Subcutaneous abdominal adipose tissue (tissue), 5 donors: ENCODE data around the gene CNTFR.

ENCODE experiments used
- H3K27ac ChIP-seq: one replicate; pipeline ENCODE4 v1.7.0; 2013; ENCODE audit warnings: low read depth, mild to moderate bottlenecking, inconsistent platforms, low read length, moderate library complexity
- H3K27me3 ChIP-seq, 5 donors: one replicate each; pipeline ENCODE4 v1.7.0; 2013; ENCODE audit warnings: low read length in 5 of 5, inconsistent platforms in 1 of 5; ENCODE audit not compliant: control insufficient read depth in 5 of 5, insufficient read depth in 4 of 5
- H3K36me3 ChIP-seq, 5 donors: one replicate each; pipeline ENCODE4 v1.7.0; 2013; ENCODE audit warnings: low read length in 5 of 5; ENCODE audit not compliant: control insufficient read depth in 5 of 5, insufficient read depth in 5 of 5
- H3K4me1 ChIP-seq, 5 donors: one replicate each; pipeline ENCODE4 v1.7.0; 2013; ENCODE audit warnings: low read length in 5 of 5, mild to moderate bottlenecking in 3 of 5, moderate library complexity in 1 of 5; ENCODE audit not compliant: control insufficient read depth in 5 of 5, insufficient read depth in 5 of 5
- H3K4me3 ChIP-seq, 5 donors: one replicate each; pipeline ENCODE4 v1.7.0; 2013; ENCODE audit warnings: low read length in 5 of 5, low read depth in 1 of 5
- H3K9ac ChIP-seq, 5 donors: one replicate each; pipeline ENCODE4 v1.7.0; 2013; ENCODE audit warnings: low read length in 5 of 5, mild to moderate bottlenecking in 4 of 5, moderate library complexity in 3 of 5
- H3K9me3 ChIP-seq, 5 donors: one replicate each; pipeline ENCODE4 v1.7.0; 2013; ENCODE audit warnings: low read length in 5 of 5; ENCODE audit not compliant: control insufficient read depth in 5 of 5
- donor health status: healthy.
- donor health status: healthy.
- donor health status: healthy.
- donor health status: healthy.
- donor health status: healthy.

Gene CNTFR

GRCh38 chr9:34510497-34511468 is 78.7 kb downstream of the CNTFR start:
- Histone ChIP-seq H3K9me3 (no peaks in the 10 kb centered on the region), H3K9ac (no peak overlapping the region), H3K4me3 (no peak overlapping the region), H3K36me3 (no peaks in the 10 kb centered on the region), H3K27me3 (no peaks in the 10 kb centered on the region), H3K4me1 (peaks cover 0 to 25% (median 4%) of the 10 kb centered on the region in 5 donors), H3K27ac (no peak overlapping the region)

DNA sequence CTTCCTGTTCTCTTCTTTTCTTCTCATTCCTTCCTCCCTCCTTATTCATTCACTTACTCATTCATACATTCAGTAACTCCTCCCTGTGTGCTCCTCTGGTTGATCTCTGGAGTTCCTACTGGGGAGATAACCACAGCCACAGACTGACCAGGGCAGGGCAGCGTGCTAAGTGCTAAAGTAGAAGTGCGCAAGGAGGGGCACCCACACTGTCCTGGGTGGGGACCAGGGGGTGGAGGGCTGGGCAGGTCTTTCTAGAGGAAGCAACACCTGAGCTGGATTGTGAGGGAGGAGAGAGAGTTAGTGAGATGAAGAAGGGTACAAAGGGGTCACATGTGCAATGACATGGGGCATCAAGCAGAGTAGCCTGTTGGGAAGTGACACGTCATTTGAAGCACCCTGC is 80.6 kb downstream of the CNTFR start:
- Histone ChIP-seq H3K4me1 (peaks cover 0 to 25% (median 4%) of the 10 kb centered on the region in 5 donors), H3K4me3 (no peak overlapping the region), H3K27ac (no peak overlapping the region), H3K9me3 (no peaks in the 10 kb centered on the region), H3K27me3 (no peaks in the 10 kb centered on the region), H3K36me3 (no peaks in the 10 kb centered on the region), H3K9ac (no peak overlapping the region)

DNA sequence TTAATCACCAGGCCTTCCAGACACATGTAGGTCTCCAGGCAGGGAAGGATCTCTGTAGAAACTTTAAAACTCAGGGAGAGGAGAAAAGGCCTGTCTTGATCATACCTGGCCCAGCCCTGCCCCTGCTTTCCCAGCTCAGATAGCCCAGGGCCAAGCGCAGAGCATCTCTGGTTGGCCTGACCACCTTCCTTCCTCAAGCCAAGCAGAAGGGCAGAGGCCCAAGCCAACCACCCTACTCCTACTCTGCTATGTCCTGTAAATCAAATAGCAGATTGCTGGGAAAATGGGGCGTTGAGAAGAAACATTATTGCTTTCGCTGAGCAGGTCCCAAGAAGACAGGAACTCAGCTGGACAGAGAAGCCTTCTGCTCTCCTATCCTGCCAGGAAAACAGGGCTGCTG is 81.1 kb downstream of the CNTFR start:
- no peaks in the 10 kb centered on the region for H3K9me3 ChIP-seq
- H3K27ac ChIP-seq, result no peak overlapping the region
- no peak overlapping the region for H3K9ac ChIP-seq
- no peak overlapping the region for H3K4me3 ChIP-seq
- H3K4me1 ChIP-seq, result peaks cover 0 to 25% (median 4%) of the 10 kb centered on the region in 5 donors
- H3K36me3 ChIP-seq, result no peaks in the 10 kb centered on the region
- H3K27me3 ChIP-seq, result no peaks in the 10 kb centered on the region

DNA sequence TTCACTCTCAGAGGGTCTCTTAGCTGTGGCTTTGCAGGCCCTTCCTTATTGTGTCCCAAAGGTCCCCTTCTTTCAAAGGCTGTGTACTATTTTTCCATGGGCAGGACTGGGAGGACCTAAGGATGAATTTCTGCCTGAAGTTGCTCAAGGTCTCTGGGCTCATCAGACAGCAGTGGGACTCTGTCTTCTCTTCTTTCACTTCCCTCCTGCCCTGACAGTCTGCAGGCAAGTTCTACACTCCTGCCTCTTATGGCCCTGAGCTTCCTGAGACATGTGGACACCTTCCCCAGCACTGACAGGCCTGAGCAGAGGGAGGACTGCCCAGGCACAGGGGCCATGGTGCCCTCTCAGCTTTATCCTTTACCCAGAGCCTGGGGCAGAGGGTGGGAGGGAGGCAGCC is 81.6 kb downstream of the CNTFR start:
- Histone ChIP-seq H3K9me3 (no peaks in the 10 kb centered on the region), H3K27me3 (no peaks in the 10 kb centered on the region), H3K27ac (no peak overlapping the region), H3K9ac (no peak overlapping the region), H3K4me1 (peaks cover 0 to 21% (median 2%) of the 10 kb centered on the region in 5 donors), H3K36me3 (no peaks in the 10 kb centered on the region), H3K4me3 (no peak overlapping the region)

GRCh38 chr9:34507556-34507955 is 82.0 kb downstream of the CNTFR start:
- Histone ChIP-seq H3K9ac (no peak overlapping the region), H3K9me3 (no peaks in the 10 kb centered on the region), H3K4me3 (no peak overlapping the region), H3K27me3 (no peaks in the 10 kb centered on the region), H3K4me1 (peaks cover 0 to 17% (median 0%) of the 10 kb centered on the region in 5 donors), H3K36me3 (no peaks in the 10 kb centered on the region), H3K27ac (no peak overlapping the region)

DNA sequence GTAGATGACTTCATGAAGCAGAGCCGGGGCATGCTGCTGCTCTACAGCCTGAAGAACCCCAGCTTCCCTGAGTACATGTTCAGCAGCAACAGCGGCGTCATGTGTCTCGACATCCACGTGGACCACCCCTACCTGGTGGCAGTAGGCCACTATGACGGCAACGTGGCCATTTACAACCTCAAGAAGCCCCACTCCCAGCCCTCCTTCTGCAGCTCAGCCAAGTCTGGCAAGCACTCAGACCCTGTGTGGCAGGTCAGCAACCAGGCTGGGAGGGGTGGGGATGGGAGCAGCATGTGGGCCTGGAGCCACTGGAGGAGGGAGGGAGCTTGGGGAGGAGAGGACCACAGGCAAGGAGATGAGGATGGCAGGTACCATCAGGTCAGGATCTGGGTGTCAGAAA is 82.9 kb downstream of the CNTFR start:
- Histone ChIP-seq H3K9ac (no peak overlapping the region), H3K4me3 (no peak overlapping the region), H3K9me3 (no peaks in the 10 kb centered on the region), H3K27me3 (no peaks in the 10 kb centered on the region), H3K27ac (no peak overlapping the region), H3K36me3 (no peaks in the 10 kb centered on the region), H3K4me1 (peaks cover 0 to 22% (median 5%) of the 10 kb centered on the region in 5 donors)

GRCh38 chr9:34505370-34506120 is 84.0 kb downstream of the CNTFR start:
- no peaks in the 10 kb centered on the region for H3K36me3 ChIP-seq
- H3K27ac ChIP-seq, result no peak overlapping the region
- H3K27me3 ChIP-seq, result no peaks in the 10 kb centered on the region
- no peak overlapping the region for H3K4me3 ChIP-seq
- H3K4me1 ChIP-seq, result peaks cover 0 to 16% (median 5%) of the 10 kb centered on the region in 5 donors
- no peak overlapping the region for H3K9ac ChIP-seq
- no peaks in the 10 kb centered on the region for H3K9me3 ChIP-seq

- no peak overlapping the region for H3K9ac ChIP-seq
Observed at GRCh38 chr9:34503406-34503805, 86.1 kb downstream of the CNTFR start.

GRCh38 chr9:34502891-34503290 is 86.6 kb downstream of the CNTFR start:
- Histone ChIP-seq H3K9ac (no peak overlapping the region), H3K27me3 (no peaks in the 10 kb centered on the region), H3K36me3 (no peaks in the 10 kb centered on the region), H3K4me1 (peaks cover 0 to 9% (median 5%) of the 10 kb centered on the region in 5 donors), H3K9me3 (no peaks in the 10 kb centered on the region), H3K27ac (no peak overlapping the region), H3K4me3 (no peak overlapping the region)

More at GRCh38 chr9:34503406-34503805, 86.1 kb downstream of the CNTFR start:
- Histone ChIP-seq H3K36me3 (no peaks in the 10 kb centered on the region), H3K27me3 (no peaks in the 10 kb centered on the region), H3K4me3 (no peak overlapping the region), H3K4me1 (peaks cover 0 to 9% (median 5%) of the 10 kb centered on the region in 5 donors), H3K27ac (no peak overlapping the region), H3K9me3 (no peaks in the 10 kb centered on the region)

GRCh38 chr9:34502471-34502870 is 87.1 kb downstream of the CNTFR start:
- no peaks in the 10 kb centered on the region for H3K27me3 ChIP-seq
- H3K4me1 ChIP-seq, result peaks cover 0 to 9% (median 5%) of the 10 kb centered on the region in 5 donors
- H3K36me3 ChIP-seq, result no peaks in the 10 kb centered on the region
- H3K27ac ChIP-seq, result no peak overlapping the region
- H3K9ac ChIP-seq, result no peak overlapping the region
- no peaks in the 10 kb centered on the region for H3K9me3 ChIP-seq
- no peak overlapping the region for H3K4me3 ChIP-seq
